ENCODE measurements around the gene SYCN. TPM values are rescaled to one million over a fixed set of nuclear protein-coding genes. Genes with fewer than 3 reads are reported as not detected.

Gene SYCN
- total and polyA plus RNA-seq, 9 donors: 1.2 to 2.4 TPM; not detected in 7

DNA sequence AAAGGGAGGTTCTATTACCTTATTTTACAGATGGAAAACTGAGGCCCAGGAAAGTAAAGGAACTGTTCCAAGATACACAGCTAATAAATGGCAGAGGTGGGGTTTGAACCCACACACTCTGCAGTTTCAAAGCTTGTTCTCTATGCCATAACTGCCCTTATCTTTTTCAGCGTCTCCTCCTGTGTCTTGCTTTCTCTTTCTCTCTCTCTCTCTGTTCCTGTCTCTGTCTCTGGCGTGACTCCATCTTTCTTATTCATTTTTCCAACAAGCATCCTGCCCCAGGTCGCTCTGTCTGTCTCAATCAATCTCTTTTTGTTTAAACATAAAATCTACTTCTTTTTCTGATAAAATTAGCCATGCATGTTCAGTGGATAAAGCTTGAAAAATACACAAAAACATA lies 47.8 kb upstream of the SYCN start:
- H3K4me1 ChIP-seq (ENCODE audit: insufficient read depth): no peaks in the 10 kb centered on the region
- no peak for DNase-seq
- H3K27me3 ChIP-seq: no peaks in the 10 kb centered on the region
- TF ChIP-seq POLR2A (IDR thresholded peaks at IDR 0.05) (no peak), EP300 (IDR thresholded peaks at IDR 0.05) (no peak)
- TF ChIP-seq, protein P1, sequence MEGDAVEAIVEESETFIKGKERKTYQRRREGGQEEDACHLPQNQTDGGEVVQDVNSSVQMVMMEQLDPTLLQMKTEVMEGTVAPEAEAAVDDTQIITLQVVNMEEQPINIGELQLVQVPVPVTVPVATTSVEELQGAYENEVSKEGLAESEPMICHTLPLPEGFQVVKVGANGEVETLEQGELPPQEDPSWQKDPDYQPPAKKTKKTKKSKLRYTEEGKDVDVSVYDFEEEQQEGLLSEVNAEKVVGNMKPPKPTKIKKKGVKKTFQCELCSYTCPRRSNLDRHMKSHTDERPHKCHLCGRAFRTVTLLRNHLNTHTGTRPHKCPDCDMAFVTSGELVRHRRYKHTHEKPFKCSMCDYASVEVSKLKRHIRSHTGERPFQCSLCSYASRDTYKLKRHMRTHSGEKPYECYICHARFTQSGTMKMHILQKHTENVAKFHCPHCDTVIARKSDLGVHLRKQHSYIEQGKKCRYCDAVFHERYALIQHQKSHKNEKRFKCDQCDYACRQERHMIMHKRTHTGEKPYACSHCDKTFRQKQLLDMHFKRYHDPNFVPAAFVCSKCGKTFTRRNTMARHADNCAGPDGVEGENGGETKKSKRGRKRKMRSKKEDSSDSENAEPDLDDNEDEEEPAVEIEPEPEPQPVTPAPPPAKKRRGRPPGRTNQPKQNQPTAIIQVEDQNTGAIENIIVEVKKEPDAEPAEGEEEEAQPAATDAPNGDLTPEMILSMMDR (IDR thresholded peaks at IDR 0.05): no peak
- intact Hi-C loops (cut with DNase I): no loop called here
- H3K9me3 ChIP-seq: peaks cover 0 to 4% of the 10 kb centered on the region in 2 donors
- whole genome bisulfite sequencing, 3 donors: 38 to 54% (median 51%) methylated on average over 3 of the region's 3 CpGs
- no peak overlapping the region for H3K27ac ChIP-seq
- H3K4me3 ChIP-seq: no peak overlapping the region
- H3K36me3 ChIP-seq: no peaks in the 10 kb centered on the region

DNA sequence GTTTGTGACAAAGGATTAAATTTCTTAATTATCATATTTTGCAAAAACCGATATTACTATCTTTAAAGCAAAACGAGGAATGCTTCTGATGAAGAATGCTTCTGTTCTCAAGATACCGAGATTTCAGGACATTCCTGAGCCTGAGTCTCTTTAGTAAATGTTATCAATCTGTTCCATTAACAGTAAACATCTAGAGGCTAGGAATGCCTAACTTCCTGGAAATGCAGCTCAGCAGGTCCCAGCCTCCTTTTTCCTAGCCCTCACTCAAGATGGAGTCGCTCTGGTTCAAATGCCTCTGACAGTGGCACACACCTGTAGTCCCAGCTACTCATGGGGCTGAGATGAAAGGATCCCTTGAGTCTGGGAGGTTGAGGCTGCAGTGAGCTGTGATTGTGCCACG lies 47.0 kb upstream of the SYCN start:
- Histone ChIP-seq H3K4me1 (ENCODE audit: insufficient read depth) (no peaks in the 10 kb centered on the region), H3K27me3 (no peaks in the 10 kb centered on the region), H3K9me3 (no peaks in the 10 kb centered on the region), H3K27ac (no peak overlapping the region), H3K4me3 (no peak overlapping the region), H3K36me3 (no peaks in the 10 kb centered on the region)
- no peak for DNase-seq
- intact Hi-C loops (cut with DNase I): no loop called here
- no peak for TF ChIP-seq EP300 (IDR thresholded peaks at IDR 0.05)
- TF ChIP-seq POLR2A (IDR thresholded peaks at IDR 0.05): no peak
- TF ChIP-seq, protein P1 (IDR thresholded peaks at IDR 0.05): no peak
- 43 to 63% (median 51%) methylated on average over 5 of the region's 5 CpGs for WGBS, 3 donors

DNA sequence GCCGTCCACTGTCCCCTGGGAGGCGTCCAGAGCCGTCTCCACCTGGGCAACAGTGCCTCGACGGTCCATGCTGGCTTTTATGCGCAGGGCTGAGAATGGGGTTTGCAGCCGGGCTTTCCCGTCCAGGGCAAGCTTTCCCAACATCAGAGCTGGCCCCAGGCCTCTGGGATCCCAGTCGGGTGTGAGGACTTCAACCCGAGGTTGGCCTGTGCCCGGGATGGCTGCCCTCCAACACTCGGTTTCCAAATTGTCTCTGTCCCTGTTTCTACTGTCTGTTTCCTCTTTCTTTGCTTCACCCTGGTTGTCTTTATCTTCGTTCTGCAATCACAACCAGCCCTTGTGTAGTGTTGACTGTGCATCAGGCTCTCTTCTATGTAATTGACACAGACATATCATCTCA lies 44.7 kb upstream of the SYCN start, which contains the start of gene IFNL4:
IFNL4 (minus strand) TSS at position 51 of the 400 bp plus-strand sequence.
- no peaks in the 10 kb centered on the region for H3K36me3 ChIP-seq
- no peaks in the 10 kb centered on the region for H3K9me3 ChIP-seq
- intact Hi-C loops (cut with DNase I): no loop called here
- H3K4me1 ChIP-seq (ENCODE audit: insufficient read depth): no peaks in the 10 kb centered on the region
- H3K27me3 ChIP-seq: no peaks in the 10 kb centered on the region
- DNase-seq: no peak
- H3K27ac ChIP-seq: no peak within 1 kb of the TSS
- TF ChIP-seq EP300 (IDR thresholded peaks at IDR 0.05) (no peak), POLR2A (IDR thresholded peaks at IDR 0.05) (no peak)
- TF ChIP-seq, protein P1 (IDR thresholded peaks at IDR 0.05): no peak
- no peak within 1 kb of the TSS for H3K4me3 ChIP-seq
- WGBS, 3 donors: 67 to 83% (median 82%) methylated on average over 13 of the region's 13 CpGs

DNA sequence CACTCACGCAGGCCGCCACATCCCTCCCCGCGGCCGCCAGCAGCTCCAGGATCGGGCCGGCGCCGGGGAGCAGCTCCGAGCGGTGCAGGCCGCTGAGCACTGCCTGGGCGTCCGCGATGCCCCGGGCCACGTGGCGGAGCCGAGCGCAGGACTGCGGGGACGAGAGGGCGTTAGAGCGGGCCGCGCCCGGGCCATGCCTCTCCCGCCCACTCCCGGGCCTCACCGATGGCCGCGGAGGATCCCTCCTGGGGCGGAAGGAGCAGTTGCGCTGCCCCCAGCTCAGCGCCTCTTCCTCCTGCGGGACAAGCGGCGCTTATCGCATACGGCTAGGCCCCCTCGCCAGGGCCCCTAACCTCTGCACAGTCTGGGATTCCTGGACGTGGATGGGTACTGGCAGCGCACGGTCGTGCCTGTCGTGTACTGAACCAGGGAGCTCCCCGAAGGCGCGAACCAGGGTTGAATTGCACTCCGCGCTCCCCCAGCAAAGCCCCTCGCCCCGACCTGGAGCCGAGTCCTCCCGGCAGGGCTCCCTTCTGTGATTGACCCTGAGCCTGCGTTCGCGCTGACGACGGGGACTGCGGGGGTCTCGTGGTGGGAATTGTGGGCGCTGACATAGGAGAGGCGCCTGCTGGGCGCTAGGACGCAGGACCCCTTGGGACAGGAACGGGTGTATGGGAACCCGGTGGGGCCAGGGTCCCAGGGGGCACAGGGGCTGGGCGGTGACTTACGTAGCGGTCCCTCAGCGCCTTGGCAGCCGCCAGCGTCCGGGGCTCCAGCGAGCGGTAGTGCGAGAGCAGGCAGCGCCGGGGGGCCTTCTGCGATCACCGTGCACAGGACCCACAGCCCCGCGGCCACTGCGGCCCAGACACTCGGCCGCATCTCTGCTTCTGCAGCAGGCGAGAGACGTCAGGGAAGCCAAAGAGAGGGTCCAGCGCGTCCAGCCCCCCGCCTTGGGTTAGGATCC lies 43.9 kb upstream of the SYCN start:
- WGBS, 3 donors: 13 to 34% (median 23%) methylated on average over 49 to 92 of the region's 92 CpGs
- H3K4me3 ChIP-seq: no peak overlapping the region
- H3K27me3 ChIP-seq: no peaks in the 10 kb centered on the region

More for the DNA sequence above, 43.9 kb upstream of the SYCN start:
- intact Hi-C loops (cut with DNase I): no loop called here
- TF ChIP-seq POLR2A (IDR thresholded peaks at IDR 0.05) (no peak), EP300 (IDR thresholded peaks at IDR 0.05) (no peak)
- TF ChIP-seq, protein P1 (IDR thresholded peaks at IDR 0.05): no peak
- Histone ChIP-seq H3K36me3 (no peaks in the 10 kb centered on the region), H3K9me3 (no peaks in the 10 kb centered on the region), H3K4me1 (ENCODE audit: insufficient read depth) (no peaks in the 10 kb centered on the region), H3K27ac (no peak overlapping the region)
- DNase-seq: no peak

Data from ovary (tissue), 9 donors.